Glomerular visceral epithelial cell (primary cell): ENCODE data around the gene IGFBP2.

ENCODE experiments used
- DNase-seq: peaks from one replicate; pipeline ENCODE4 v3.0.0-alpha.2; 2016; ENCODE audit errors: extremely low spot score

The IGFBP2 gene

DNA sequence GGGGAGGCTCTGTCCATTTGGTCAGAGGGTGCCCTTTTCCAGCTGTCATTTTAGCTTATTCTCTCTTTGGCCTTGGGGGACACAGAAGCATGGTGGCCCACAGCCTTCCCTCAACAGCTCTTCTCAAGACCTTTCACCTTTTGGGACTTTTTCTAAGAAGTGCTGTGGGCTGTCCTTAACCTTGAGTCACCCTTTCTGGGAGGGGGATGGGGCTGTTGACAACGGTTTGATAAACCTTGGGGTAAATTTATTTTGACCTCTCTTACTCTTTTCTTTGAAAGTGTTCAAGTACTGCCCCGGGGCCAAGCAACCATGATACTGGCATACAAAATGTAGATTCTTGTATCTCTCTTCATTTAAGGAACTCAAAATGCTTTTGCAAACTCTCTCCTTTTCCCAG lies 48.5 kb downstream of the IGFBP2 start:
- no peak for DNase-seq

DNA sequence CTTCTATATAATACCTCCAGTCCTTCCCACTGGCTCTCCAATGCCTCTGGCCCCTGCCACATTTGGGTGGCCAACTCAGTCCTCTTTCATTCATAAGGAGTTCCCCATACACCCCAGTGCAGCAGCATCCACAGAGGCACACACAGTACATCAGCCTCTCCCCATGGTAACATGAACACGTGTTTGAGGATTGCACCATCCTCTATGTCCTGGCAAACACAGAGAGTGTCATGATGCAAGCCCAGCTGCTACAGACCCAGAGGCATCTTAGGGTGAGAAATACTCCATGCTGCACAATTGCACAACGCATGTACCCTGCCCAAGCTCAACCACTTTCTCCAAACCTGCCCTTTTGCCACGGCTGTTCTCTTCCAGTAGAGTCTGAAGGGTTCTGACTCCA lies 50.6 kb downstream of the IGFBP2 start:
- no peak for DNase-seq

DNA sequence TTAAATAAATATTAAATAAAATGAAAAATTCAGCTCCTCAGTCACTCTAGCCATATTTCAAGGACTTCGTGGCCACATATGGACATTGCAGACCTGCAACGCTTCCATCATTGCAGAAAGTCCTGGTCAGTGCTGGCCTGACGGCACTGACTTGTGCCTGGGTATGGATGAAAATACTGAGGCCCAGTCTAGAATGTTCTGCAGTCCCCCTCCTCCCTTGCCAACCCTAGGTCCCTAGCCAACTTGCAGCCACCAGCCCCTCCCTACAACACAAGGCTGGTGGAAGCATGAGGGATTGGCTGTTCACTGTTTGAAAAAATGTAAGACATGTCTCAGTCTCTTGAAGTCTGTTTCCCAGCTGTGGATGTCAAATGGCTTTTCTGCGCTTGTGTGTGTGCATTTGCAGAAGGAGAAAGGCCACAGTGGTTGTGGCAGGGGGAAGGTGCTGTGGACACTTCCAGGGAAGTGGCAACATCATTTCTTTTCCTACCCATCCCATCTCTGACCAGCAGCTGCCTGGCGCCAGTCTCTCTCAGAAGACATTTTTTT lies 52.2 kb downstream of the IGFBP2 start:
- DNase-seq = no peak

DNA sequence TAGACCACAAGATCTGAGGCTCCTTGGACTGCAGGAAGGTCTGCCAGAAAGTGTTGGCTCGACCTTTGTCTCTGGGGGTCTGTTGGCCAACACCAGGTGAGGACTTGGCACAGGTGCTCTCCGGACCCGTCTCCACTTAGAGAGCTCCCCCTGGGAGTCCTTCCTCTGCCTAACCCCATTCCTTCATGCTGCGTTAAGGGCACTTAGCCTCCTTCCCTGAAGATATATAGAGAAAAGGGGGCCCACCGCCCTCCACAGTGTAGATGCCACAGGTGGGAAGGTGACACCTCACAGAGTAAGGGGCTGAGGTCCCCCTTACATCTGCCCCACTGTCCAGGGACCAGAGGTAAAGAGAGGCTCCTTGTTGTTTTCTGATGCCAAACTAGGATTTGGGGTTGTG lies 53.9 kb downstream of the IGFBP2 start:
- DNase-seq = no peak

DNA sequence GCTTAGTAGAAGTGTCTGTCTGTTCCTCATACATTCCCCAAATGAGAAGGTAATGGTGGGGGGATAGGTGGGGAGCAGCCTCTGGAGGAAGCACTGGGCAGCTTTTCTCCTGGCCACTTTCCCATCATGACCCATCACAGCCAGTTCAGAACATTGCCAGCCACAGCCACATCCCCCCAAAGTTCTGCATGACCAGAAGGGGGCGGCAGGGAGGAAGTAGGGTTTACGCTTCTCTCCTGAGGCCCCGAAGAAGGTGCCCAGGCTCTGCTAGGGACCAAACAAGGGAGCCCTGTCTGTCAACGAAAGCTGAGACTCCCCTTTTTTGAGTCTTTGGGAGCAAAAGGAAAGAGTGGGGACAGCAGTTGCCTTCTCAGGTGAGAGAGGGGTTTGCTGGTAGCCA lies 54.4 kb downstream of the IGFBP2 start:
- DNase-seq = no peak

DNA sequence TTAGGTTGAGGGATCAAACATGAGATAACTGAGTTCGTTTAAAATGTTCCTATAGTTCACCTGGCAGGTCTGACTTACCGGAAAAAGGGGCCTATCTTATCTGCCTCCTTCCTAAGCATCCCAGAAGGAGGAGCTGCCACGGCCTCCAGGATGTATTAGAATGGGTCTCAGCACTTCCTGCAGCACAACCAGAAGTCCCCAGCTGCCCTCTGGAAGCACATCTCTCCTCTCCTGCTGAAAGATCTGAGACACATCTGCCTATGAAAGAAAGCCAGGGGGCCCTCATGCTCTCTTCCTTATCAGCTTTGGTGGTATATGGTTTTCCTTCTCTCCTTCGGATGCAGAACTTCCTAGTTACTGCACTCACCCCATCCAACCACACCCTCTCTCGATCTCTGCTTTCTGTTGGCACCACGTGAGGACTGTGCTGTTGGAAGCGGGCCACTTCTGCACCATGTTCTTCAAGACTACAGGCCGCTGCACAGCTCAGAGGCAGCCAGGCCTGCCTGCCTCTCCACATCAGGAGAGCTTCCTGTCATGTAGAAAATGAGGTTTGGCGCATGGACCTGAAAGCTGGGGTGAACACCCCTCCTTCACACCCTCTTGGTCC lies 55.6 kb downstream of the IGFBP2 start:
- no peak for DNase-seq

DNA sequence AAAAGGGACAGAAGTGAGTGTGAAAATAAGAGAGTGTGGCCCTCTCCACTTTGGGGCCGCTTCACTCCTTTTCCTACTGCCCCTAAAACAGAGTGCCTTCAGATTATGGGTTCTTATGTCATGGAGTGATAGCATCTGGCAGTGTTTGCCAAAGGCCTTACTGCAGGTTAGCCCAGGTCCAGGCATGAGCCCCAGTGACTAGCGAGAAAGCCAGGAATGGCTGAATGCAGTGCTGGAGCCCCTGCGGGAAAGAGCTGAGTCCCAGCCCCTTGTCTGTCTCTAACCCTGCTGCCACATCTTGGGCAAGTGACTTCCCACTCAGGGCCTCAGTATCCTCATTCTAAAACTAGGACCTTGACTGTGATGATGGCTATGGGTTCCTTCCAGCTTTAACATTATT lies 56.2 kb downstream of the IGFBP2 start:
- no peak for DNase-seq

DNA sequence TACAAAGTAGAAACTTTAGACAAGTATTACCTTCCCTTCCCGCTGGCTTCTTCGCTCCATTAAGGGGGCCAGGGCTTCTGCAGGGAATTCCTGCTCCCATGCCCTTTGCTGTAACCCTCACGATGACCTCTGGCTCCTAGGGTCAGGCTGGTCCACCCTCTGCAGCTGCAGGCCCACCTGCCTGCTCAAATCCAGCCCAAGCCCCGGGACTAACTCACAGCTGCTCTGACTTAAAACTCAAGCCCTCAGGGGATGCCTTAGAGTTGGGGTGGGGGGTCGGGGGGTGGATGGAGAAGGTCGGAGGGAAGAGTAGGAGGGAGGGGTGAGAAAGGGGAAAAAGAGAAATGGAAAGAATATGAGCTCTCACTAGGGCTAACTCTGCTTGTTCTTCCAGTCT lies 57.2 kb downstream of the IGFBP2 start:
- no peak for DNase-seq

DNA sequence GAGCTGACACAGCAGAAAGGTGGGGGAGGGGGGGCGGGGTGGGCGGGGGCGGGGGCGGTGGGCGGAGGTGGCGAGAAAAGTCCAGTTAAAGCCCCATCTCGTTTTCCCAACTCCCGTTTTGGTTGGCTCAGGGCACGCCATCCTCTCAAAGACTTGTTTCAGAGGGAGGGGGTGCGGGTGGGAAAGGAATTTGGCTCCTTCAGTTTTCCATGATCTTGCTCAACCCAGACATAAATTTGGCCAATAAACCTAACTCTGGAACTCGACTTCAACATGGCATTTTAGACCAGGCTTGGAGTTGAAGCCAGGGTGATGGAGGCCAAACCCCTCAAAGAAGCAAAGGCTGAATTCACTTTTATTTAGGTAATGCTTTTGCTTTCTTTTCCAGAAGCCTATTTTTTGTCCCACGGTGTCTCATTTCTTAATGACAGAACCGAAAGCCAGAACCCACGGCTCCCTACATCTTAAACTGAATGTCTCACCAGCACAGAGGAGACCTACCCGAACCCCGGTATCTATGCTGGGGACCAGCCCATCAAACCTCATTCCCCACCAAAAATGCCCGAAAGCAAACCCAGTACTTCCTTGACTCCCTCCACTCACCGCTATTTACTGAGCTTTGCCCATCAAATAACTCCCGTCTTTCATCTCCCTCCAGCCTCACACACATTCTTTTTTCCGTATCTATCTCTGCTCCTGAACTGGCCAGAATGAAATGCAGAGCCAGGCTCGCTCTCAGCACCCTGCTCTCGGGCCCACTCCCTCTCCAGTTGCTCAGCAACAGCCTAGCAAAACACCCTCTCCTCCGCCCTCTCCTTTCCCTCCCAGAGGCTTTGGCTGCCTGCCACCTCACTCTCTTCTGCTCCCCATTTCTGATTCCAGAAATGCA lies 57.9 kb downstream of the IGFBP2 start:
- DNase-seq = peak; percentile 84

DNA sequence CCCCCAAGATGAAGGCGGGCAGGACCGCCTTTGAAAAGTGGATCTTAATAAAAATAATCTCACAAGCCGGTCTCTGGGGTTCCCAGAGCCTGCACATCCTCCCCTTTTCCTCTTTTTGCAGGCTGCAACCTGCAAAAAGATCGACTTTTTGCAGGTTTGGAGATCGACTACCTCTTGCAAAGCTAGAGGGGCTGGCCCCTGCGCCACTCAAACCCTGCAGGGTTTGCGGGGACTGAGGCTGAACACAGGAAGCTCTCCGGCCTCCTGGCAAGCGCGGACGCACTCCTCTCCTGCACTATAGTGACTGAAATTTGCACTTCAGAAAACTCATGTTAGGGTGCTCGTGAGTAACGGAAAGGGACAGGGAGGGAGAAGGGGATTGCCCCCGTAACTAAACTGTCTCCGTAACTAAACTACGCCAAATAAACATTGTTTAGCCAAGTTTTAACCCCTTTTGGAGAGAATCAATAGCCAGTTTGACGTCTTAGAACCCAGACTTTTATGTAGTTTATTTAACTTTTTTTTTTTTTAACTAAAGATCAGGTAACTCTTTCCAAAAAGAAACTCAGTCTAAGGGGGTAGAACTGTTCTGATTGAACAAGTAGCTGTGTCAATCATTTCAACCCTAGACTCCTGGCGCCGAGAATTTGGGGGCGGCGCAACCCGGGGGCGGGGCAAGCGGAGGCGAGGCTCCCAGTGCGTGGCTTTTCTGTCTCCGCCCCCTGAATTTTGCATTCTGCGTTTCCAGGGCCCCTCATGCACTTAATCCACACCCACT lies 59.6 kb downstream of the IGFBP2 start:
- peak; percentile 82 for DNase-seq

DNA sequence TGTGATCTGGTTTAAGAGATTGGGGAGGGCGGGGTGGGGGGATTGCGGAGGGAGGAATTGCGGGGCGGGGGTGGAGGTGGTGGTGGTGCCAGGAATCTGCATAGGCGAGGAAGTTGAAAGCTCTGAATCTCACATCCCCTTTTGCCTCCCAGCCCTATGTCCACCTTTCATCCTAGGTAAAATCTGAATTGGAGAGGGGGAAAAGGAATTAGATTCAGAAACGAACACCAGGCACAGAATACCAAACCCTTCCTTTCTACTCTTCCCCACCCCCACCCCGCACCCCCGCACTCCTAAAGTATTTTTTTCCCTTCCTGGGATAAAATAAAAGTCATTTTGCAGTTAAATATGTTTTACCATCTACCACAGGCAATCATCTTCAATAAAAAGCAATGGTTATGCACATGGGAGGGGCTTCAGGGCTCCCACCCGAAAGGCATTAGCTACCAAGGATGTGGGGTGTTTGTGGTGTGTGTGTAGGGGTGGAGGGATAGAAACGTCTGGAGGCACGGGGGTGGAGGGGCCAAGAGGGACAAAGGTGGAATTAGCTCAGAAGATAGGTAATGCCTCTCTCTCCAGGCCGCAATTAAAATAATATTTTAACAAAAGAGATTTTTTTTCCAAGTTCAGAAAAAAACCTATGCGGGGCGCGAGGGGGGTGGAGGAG lies 60.3 kb downstream of the IGFBP2 start:
- DNase-seq = no peak

DNA sequence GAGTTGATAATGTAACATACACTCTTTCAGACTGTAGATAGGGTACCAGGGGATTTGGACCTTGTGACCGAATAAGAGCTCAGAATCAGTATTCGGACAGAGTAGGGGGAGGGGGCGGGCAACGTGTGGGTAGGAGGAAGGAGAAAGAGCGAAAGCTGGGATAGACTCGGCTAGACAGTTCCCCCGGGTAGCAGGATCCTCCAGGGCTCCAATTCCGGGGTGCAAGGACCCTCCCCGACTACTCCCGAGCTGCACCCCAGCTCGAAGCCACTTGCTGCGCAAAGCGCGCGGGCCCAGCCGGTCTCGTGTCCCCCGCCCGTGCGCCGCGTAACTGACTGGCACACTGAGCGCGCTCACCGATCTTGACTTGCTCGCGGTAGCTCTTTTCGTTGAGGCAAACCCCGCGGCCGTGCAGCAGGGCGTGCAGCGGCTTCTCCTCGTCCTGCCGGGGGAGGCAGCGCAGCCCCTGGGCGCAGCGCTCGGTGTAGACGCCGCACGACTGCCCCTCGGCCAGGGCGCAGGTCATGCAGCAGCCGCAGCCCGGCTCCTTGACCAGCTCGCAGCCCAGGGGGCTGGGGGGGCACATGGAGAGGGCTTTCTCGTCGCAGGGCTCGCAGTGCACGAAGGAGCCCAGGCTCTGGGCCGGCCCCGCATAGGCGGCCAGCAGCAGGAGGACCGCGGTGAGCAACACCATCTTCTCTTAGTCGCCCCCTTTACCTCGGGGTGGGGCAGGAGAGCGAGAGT lies 61.0 kb downstream of the IGFBP2 start:
- peak; percentile 57 for DNase-seq

DNA sequence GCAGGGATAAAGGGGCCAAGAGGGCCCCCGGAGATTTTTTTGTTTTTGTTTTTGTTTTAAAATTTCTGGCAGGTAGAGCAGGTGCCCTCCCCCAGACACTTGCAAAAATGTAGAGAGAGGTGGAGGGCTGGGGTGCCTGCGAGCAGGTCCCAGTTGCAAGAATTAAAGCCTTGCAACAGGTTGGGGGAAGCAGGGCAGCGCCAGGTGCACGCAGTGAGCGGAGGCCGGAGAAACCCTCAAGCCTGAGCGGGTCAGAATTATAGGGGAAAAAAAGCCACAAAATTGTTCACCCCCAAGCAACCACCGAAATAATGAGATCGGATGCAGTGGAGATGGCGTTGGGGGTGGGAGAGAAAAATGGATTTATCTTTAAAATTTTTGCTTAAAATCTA lies 61.6 kb downstream of the IGFBP2 start:
- no peak for DNase-seq

DNA sequence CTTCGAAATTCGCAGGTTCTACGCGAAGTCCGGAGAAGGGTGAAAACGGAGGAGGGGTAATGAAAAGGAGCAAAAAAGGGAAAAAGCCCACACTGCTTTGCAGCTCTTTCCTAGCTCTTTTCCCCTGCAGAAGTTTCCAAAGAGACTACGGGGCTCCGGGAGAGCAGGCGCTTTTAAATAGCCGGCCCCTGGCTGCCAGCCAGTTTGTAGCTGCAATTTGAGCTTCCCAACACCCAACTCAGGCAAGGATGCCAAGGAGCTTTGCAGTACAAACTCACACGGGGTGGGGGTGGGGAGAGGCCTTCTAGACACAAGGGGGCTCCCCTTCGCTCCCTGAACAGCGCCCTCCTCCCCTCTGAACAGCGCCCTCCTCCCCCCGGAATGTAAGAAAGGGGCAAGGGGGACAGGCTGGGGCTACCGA lies 62.2 kb downstream of the IGFBP2 start, which contains the start of gene IGFBP5:
IGFBP5 (minus strand) TSS at position 149 of the 421 bp plus-strand sequence. CDS start 774 bp downstream, outside the sequence.
- peak; percentile 81 for DNase-seq

DNA sequence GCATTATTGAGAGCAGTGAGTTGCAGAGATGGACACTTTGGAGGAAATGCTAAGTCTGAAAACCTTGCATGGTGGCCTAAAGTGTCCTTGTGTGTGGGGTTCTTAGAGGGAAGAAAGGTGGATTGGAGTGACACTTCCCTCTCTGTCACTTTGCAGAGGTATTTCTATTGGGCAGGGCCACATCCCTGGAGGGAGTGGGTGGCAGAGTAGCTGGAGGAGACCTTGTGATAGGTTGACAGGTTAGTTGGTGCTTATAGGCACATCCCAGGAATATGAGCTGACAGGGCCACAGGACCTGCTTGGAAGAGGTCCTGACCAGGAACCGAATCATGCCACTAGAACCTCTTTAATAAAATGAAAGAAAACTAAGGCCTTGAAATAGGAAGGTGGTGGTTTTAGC lies 63.1 kb downstream of the IGFBP2 start:
- no peak for DNase-seq

DNA sequence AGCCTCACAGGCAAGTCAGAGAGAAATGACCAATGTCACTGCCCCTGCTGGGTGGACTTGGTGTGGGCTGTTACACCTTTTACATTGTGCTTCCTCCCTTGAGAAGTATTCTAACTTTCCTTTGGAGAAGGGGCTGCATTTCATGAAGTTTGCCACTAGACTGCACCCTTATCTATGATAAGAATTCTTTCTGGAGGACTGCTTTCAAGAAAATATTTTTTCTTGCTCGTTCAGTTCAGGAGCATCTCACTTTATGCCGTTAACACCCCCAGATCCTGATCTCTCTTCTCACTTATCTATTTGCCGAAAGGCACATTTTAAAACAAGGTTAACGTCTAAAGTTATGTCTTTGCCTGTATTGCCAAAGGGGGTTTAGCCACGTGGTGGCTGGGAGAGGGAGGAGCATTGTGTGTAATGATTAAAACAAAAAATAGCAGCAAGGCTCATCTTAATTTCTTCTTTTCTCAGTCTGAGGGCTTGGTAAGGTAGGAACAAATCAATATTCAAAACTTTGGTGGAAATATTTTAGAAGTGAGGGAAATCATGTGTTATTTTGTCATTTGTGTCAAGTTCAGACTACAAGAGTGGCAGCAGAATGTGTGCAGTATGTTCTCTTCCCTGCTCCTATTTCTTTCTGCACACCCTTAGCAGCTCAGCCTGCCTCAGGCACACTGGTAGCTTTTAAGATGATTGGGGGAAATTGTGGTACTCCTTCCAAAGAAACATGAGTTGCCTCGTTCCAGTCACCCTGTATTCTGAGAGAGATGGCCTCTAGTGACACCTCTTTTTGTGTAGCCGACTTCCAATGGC lies 63.7 kb downstream of the IGFBP2 start:
- DNase-seq = peak; percentile 63

DNA sequence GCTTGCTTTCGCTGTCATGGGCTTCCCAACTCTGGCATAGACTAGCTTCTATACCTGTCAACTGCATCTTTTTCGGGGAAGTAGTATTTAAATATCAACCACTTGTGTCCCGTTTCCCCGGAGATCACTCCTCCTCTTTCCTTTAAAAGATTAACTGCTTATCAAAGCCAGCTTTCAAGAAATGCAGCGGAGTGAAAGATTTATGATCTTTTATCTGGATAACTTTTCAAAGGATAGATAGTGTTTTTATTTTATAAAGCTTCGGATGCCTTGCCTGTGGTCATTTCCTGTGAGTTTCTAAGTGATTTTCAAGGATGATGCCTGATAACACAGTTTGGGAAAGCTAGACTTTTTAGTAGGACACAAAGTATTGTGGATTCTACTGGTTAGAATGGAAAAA lies 65.1 kb downstream of the IGFBP2 start:
- DNase-seq = no peak

DNA sequence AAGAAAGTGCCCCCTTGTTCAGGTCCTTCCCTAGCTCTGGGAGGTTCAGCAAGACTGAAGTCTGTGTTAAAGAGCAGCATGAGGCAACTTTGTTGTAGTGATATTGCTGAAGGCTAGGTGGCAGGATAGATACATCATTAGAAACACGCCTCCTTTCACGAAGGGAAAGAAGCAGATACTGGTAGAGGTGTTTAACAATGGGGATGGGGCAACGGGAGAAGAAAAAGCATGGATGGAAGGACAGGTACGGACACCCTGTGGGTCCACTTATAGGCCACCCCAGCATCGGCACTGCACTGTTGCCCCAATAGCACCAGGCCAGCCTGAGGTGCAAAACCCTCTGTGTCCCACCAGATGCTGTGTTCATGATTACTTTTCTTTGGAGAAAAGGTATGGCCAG lies 65.7 kb downstream of the IGFBP2 start:
- peak; percentile 73 for DNase-seq

DNA sequence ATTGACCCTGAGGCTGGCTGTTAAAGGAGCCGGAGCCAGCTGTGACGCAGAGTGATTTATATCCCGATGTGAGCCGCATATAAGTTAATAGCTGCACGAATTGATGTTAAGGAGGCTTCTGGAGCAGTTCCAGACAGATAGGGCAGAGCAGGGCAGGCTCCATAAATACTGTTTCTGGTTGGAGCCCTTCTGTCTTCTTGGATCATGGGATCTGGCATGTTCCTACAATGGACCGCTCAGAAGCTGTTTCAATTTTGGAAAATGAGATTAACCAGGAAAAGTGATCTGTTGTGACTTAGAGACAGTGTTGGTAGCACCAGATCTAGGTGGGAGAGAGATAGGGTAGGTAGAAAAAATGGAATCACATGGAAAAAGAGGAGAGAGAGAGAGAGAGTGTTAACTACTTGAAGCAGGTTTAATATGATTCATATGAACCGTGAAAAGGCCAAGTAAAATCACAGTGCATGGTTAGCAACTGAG lies 66.9 kb downstream of the IGFBP2 start:
- DNase-seq = no peak

DNA sequence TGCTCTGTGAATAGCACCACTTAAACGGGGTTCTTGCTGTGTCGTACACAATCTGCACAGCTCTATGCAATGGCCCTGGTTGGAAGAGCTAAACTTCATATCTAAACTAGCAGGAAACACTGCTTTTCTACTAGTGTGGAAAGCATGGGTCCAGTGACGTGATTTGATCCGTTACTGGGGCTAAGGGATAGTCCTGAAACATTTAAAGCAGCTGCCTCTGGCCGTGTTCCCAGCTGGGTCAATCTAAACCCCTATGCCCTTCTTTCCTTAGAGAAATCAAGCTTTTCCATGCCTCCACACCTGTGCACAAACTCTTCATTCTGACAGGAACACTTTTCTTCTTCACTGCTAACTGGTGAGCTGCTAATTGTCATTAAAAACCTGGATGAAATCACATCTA lies 67.6 kb downstream of the IGFBP2 start:
- no peak for DNase-seq
